HepG2 (cell line): ENCODE results near the gene MSH3. TPM values are rescaled to one million over a fixed set of nuclear protein-coding genes. Genes with fewer than 3 reads are reported as not detected.

ENCODE experiments used
- ATAC-seq: fragments of 200-7000 bp; cut with Tn5 transposase; 3 replicates; pipeline ENCODE4 v1.9.1; 2020; ENCODE audit warnings: mild to moderate bottlenecking, moderate library complexity
- BruUV-seq: library from RNA; stranded (reverse); fragments of 400-500 nt; replicated peaks from 2 replicates; lab custom pipeline; 2021; lab: Mats Ljungman, UMichigan
- CTCF ChIA-PET: fragments of 300-600 bp; formaldehyde crosslinking; extraction: SDS; loops from one replicate; lab custom pipeline; 2021; ENCODE audit warnings: low total read pairs, inconsistent platforms, low intra/inter-chr PET ratio; lab: Yijun Ruan, JAX
- POLR2A ChIA-PET: fragments of 350-600 bp; sonication (Branson Sonifier 250); formaldehyde crosslinking; loops from one replicate; lab custom pipeline; 2020; ENCODE audit warnings: antibody characterized with exemption, inconsistent platforms; lab: Yijun Ruan, JAX
- DNase-seq: peaks from one replicate; pipeline ENCODE4 v3.0.0-alpha.2; 2015; ENCODE audit warnings: low spot score
- FAIRE-seq: peaks from 3 replicates; lab custom pipeline; 2011; peaks lifted over from hg19 to GRCh38; lab: Jason Lieb, UNC
- H2AFZ ChIP-seq: one replicate; pipeline ENCODE4 v1.6.1; 2011; ENCODE audit warnings: low read length, inconsistent platforms
- H3K27ac ChIP-seq: fragments of 300-600 bp; 3 replicates; pipeline ENCODE4 v1.8.0; 2011; ENCODE audit warnings: mixed run types, mild to moderate bottlenecking, mixed read lengths, low read length, inconsistent platforms; ENCODE audit not compliant: insufficient read depth; ENCODE audit errors: extremely low read length
- H3K27me3 ChIP-seq, 2 experiments: fragments of 200-600 bp in 1 of 2; 2 replicates in 1 of 2; 3 replicates in 1 of 2; pipeline versions ENCODE4 v1.6.0 to v1.8.0; 2011; ENCODE audit warnings: low read length in 2 of 2, mild to moderate bottlenecking in 2 of 2, moderate library complexity in 2 of 2, inconsistent platforms in 1 of 2; ENCODE audit not compliant: insufficient read depth in 2 of 2, control insufficient read depth in 1 of 2
- H3K36me3 ChIP-seq, 2 experiments: fragments of 200-600 bp in 1 of 2; replicated peaks in 1 of 2; 2 replicates in 1 of 2; 3 replicates in 1 of 2; pipeline versions ENCODE4 v1.5.1 to v1.8.0; 2011; ENCODE audit warnings: low read length in 2 of 2, inconsistent platforms in 1 of 2; ENCODE audit not compliant: insufficient read depth in 2 of 2, control insufficient read depth in 1 of 2
- H3K4me1 ChIP-seq: 2 replicates; pipeline ENCODE4 v1.5.1; 2012; ENCODE audit warnings: low read length, inconsistent platforms; ENCODE audit not compliant: insufficient read depth
- H3K4me2 ChIP-seq: 2 replicates; pipeline ENCODE4 v1.6.0; 2011; ENCODE audit warnings: low read depth, low read length, inconsistent platforms
- H3K4me3 ChIP-seq, 3 experiments: fragments of 200-600 bp in 1 of 3; sonication (generic), shearing (Covaris generic) in 1 of 3; replicated peaks in 1 of 3; 2 replicates each; pipeline ENCODE4 v1.5.1; 2011 to 2016; ENCODE audit warnings: low read length in 3 of 3, inconsistent platforms in 2 of 3, low read depth in 2 of 3, mild to moderate bottlenecking in 2 of 3, control low read depth in 1 of 3, mixed read lengths in 1 of 3; ENCODE audit not compliant: insufficient read depth in 1 of 3
- H3K79me2 ChIP-seq: one replicate; pipeline ENCODE4 v1.6.1; 2011; ENCODE audit warnings: low read length, inconsistent platforms; ENCODE audit not compliant: insufficient read depth
- H3K9ac ChIP-seq: 2 replicates; pipeline ENCODE4 v1.6.0; 2011; ENCODE audit warnings: mild to moderate bottlenecking, low read depth, low read length, inconsistent platforms; ENCODE audit not compliant: insufficient read depth
- H3K9me3 ChIP-seq: 2 replicates; pipeline ENCODE4 v1.5.1; 2012; ENCODE audit warnings: mild to moderate bottlenecking, low read length
- H4K20me1 ChIP-seq: 2 replicates; pipeline ENCODE4 v1.6.0; 2011; ENCODE audit warnings: inconsistent platforms, mild to moderate bottlenecking, low read length, moderate library complexity; ENCODE audit not compliant: insufficient read depth
- ATF4 ChIP-seq, 2 experiments: fragments of 450-650 bp in 1 of 2; sonication (generic) in 1 of 2; formaldehyde crosslinking; IDR thresholded peaks; 2 replicates each; pipeline versions ENCODE4 v1.5.0 to v1.8.0; 2020 to 2022; ENCODE audit warnings: mild to moderate bottlenecking in 1 of 2, missing genetic modification reagents in 1 of 2
- ZNF614 ChIP-seq: IDR thresholded peaks from 2 replicates; pipeline ENCODE4 v1.6.1; 2018; ENCODE audit warnings: missing biosample characterization, missing genetic modification reagents, inconsistent platforms, borderline replicate concordance
- ZSCAN25 ChIP-seq: sonication (generic); formaldehyde crosslinking; IDR thresholded peaks from 2 replicates; pipeline ENCODE4 v1.8.0; 2022; ENCODE audit warnings: mild to moderate bottlenecking, missing genetic modification reagents
- WGBS: methylation state at CpG from one replicate; pipeline ENCODE4 v1.1.6; 2017; ENCODE audit warnings: low lambda C conversion rate; 5-methylcytosine and 5-hydroxymethylcytosine counted together
- in situ Hi-C: cut with HindIII; loops from 2 replicates; pipeline ENCODE4 v1.10.0; 2017; ENCODE audit warnings: low pct_unique_long_range_greater_than_20kb; ENCODE audit not compliant: extremely low pct_ligation_motif_present
- intact Hi-C: fragments of 100-400 bp; cut with micrococcal nuclease; formaldehyde crosslinking; loops from one replicate; pipeline ENCODE4 v1.10.0; 2022; ENCODE audit not compliant: unreplicated experiment
- polyA plus RNA-seq, 8 experiments: library from polyadenylated mRNA; depleted of rRNA in 3 of 8; stranded (reverse) in 7 of 8; unstranded in 1 of 8; fragments of >200 nt; fragmentation: Illumina TruSeq in 4 of 8; extraction: Trizol in 4 of 8; gene quantifications; 2 replicates each; pipeline versions ENCODE4 v1.2.1 to v1.2.3, GENCODE V29; 2011 to 2016; ENCODE audit warnings: low read depth in 4 of 8, missing spikeins in 1 of 8, mixed read lengths in 1 of 8; ENCODE audit not compliant: insufficient read depth in 1 of 8
- total RNA-seq, 5 experiments: library from RNA; depleted of rRNA; stranded (reverse); fragments of >200 nt; fragmentation: Illumina TruSeq; extraction: Trizol; gene quantifications; 2 replicates each; pipeline ENCODE4 v1.2.3, GENCODE V29; 2016; ENCODE audit warnings: low read depth in 1 of 5

MSH3 gene
- total and polyA plus RNA-seq, 2 of the 13 experiments (the other 11 are each of a cell fraction or from before 2014, with no cell fraction given): 4.0 to 16.4 TPM

- FAIRE-seq (no peak), DNase-seq (no peak), ATAC-seq (no peak)
- 96% methylated on average over 3 of the region's 3 CpGs for WGBS
- H3K9ac ChIP-seq: no peak overlapping the region
- no peak overlapping the region for H3K27ac ChIP-seq
- no peak overlapping the region for H2AFZ ChIP-seq
- H3K27me3 ChIP-seq: no peaks in the 10 kb centered on the region
- CTCF ChIA-PET: no interaction called here
- peaks cover 0 to 3% of the 10 kb centered on the region in 2 experiments; a peak in 1 of 5 replicates for H3K36me3 ChIP-seq
- no peaks in the 10 kb centered on the region for H3K9me3 ChIP-seq
- H3K79me2 ChIP-seq: no peaks in the 10 kb centered on the region
- H3K4me3 ChIP-seq: no peak overlapping the region
- H3K4me2 ChIP-seq: no peak overlapping the region
- H3K4me1 ChIP-seq: no peaks in the 10 kb centered on the region; the same call in 1 of the 2 replicates
- intact Hi-C loops (no loop called here), in situ Hi-C loops (no loop called here)
- no peaks in the 10 kb centered on the region for H4K20me1 ChIP-seq
- BruUV-seq: no TSS peak
- POLR2A ChIA-PET: no interaction called here
- TF ChIP-seq ATF4 (CRISPR knock-in tag; IDR thresholded peaks at IDR 0.05) (no peak), ZSCAN25 (CRISPR knock-in tag) (no peak)
- TF ChIP-seq, all 625 proteins: peak for 0
These were observed 42.0 kb downstream of the MSH3 start for GRCh38 chr5:80696450-80696849.

GRCh38 chr5:80697100-80697499, 42.6 kb downstream of the MSH3 start:
- Histone ChIP-seq H4K20me1 (no peaks in the 10 kb centered on the region), H3K4me2 (no peak overlapping the region), H3K9ac (no peak overlapping the region), H3K27me3 (no peaks in the 10 kb centered on the region), H3K27ac (no peak overlapping the region), H3K36me3 (peaks cover 0 to 7% of the 10 kb centered on the region in 2 experiments; a peak in 1 of 5 replicates), H3K4me3 (no peak overlapping the region), H3K4me1 (no peaks in the 10 kb centered on the region; the same call in 1 of the 2 replicates), H3K9me3 (no peaks in the 10 kb centered on the region), H3K79me2 (no peaks in the 10 kb centered on the region), H2AFZ (no peak overlapping the region)
- no peak for DNase-seq
- ChIA-PET POLR2A (no interaction called here), CTCF (no interaction called here)
- 78% methylated on average over 3 of the region's 3 CpGs for WGBS
- in situ Hi-C loops (no loop called here), intact Hi-C loops (no loop called here)
- no TSS peak for BruUV-seq
- no peak for ATAC-seq
- no peak for FAIRE-seq
- TF ChIP-seq ZNF614: no peak
